Measurements from ENCODE around the gene PIEZO1.

Gene PIEZO1

GRCh38 chr16:88754109-88754911 lies 30.7 kb downstream of the PIEZO1 start:
- Histone ChIP-seq H3K9ac (ENCODE audit: low read length) (no peak overlapping the region), H3K36me3 (ENCODE audit: control insufficient read depth, insufficient read depth, low read length) (no peaks in the 10 kb centered on the region), H3K9me3 (ENCODE audit: control insufficient read depth, low read length) (no peaks in the 10 kb centered on the region), H3K4me1 (ENCODE audit: control insufficient read depth, insufficient read depth, low read length) (peaks cover 12% of the 10 kb centered on the region), H3K4me3 (ENCODE audit: low read length) (no peak overlapping the region), H3K27me3 (ENCODE audit: control insufficient read depth, insufficient read depth, low read length) (no peaks in the 10 kb centered on the region)

GRCh38 chr16:88753602-88754001 lies 31.4 kb downstream of the PIEZO1 start:
- H3K36me3 ChIP-seq (ENCODE audit: control insufficient read depth, insufficient read depth, low read length): no peaks in the 10 kb centered on the region

GRCh38 chr16:88753191-88753590 lies 31.8 kb downstream of the PIEZO1 start:
- Histone ChIP-seq H3K9ac (ENCODE audit: low read length) (no peak overlapping the region), H3K36me3 (ENCODE audit: control insufficient read depth, insufficient read depth, low read length) (no peaks in the 10 kb centered on the region), H3K4me1 (ENCODE audit: control insufficient read depth, insufficient read depth, low read length) (peaks cover 12% of the 10 kb centered on the region), H3K9me3 (ENCODE audit: control insufficient read depth, low read length) (no peaks in the 10 kb centered on the region), H3K27me3 (ENCODE audit: control insufficient read depth, insufficient read depth, low read length) (no peaks in the 10 kb centered on the region), H3K4me3 (ENCODE audit: low read length) (no peak overlapping the region)

More at GRCh38 chr16:88753602-88754001, 31.4 kb downstream of the PIEZO1 start:
- Histone ChIP-seq H3K9me3 (ENCODE audit: control insufficient read depth, low read length) (no peaks in the 10 kb centered on the region), H3K9ac (ENCODE audit: low read length) (no peak overlapping the region), H3K4me3 (ENCODE audit: low read length) (no peak overlapping the region), H3K27me3 (ENCODE audit: control insufficient read depth, insufficient read depth, low read length) (no peaks in the 10 kb centered on the region), H3K4me1 (ENCODE audit: control insufficient read depth, insufficient read depth, low read length) (peaks cover 12% of the 10 kb centered on the region)

GRCh38 chr16:88752386-88753002 lies 32.5 kb downstream of the PIEZO1 start:
- Histone ChIP-seq H3K9me3 (ENCODE audit: control insufficient read depth, low read length) (no peaks in the 10 kb centered on the region), H3K4me1 (ENCODE audit: control insufficient read depth, insufficient read depth, low read length) (peaks cover 12% of the 10 kb centered on the region), H3K9ac (ENCODE audit: low read length) (no peak overlapping the region), H3K36me3 (ENCODE audit: control insufficient read depth, insufficient read depth, low read length) (no peaks in the 10 kb centered on the region), H3K4me3 (ENCODE audit: low read length) (no peak overlapping the region), H3K27me3 (ENCODE audit: control insufficient read depth, insufficient read depth, low read length) (no peaks in the 10 kb centered on the region)

GRCh38 chr16:88750854-88751253 lies 34.2 kb downstream of the PIEZO1 start:
- H3K36me3 ChIP-seq (ENCODE audit: control insufficient read depth, insufficient read depth, low read length): no peaks in the 10 kb centered on the region
- H3K4me1 ChIP-seq (ENCODE audit: control insufficient read depth, insufficient read depth, low read length): peaks cover 12% of the 10 kb centered on the region
- H3K9ac ChIP-seq (ENCODE audit: low read length): no peak overlapping the region
- H3K9me3 ChIP-seq (ENCODE audit: control insufficient read depth, low read length): no peaks in the 10 kb centered on the region
- no peaks in the 10 kb centered on the region for H3K27me3 ChIP-seq (ENCODE audit: control insufficient read depth, insufficient read depth, low read length)
- H3K4me3 ChIP-seq (ENCODE audit: low read length): no peak overlapping the region

- H3K9me3 ChIP-seq (ENCODE audit: control insufficient read depth, low read length): no peaks in the 10 kb centered on the region
- H3K9ac ChIP-seq (ENCODE audit: low read length): no peak overlapping the region
- H3K36me3 ChIP-seq (ENCODE audit: control insufficient read depth, insufficient read depth, low read length): no peaks in the 10 kb centered on the region
- H3K27me3 ChIP-seq (ENCODE audit: control insufficient read depth, insufficient read depth, low read length): no peaks in the 10 kb centered on the region
- no peak overlapping the region for H3K4me3 ChIP-seq (ENCODE audit: low read length)
- no peaks in the 10 kb centered on the region for H3K4me1 ChIP-seq (ENCODE audit: control insufficient read depth, insufficient read depth, low read length)
These were observed 35.7 kb downstream of the PIEZO1 start for GRCh38 chr16:88749358-88749757.

- H3K36me3 ChIP-seq (ENCODE audit: control insufficient read depth, insufficient read depth, low read length): no peaks in the 10 kb centered on the region
- peaks cover 5% of the 10 kb centered on the region for H3K4me1 ChIP-seq (ENCODE audit: control insufficient read depth, insufficient read depth, low read length)
- no peaks in the 10 kb centered on the region for H3K27me3 ChIP-seq (ENCODE audit: control insufficient read depth, insufficient read depth, low read length)
- no peaks in the 10 kb centered on the region for H3K9me3 ChIP-seq (ENCODE audit: control insufficient read depth, low read length)
- no peak overlapping the region for H3K9ac ChIP-seq (ENCODE audit: low read length)
- H3K4me3 ChIP-seq (ENCODE audit: low read length): no peak overlapping the region
These were observed 36.7 kb downstream of the PIEZO1 start for GRCh38 chr16:88748364-88748763.

GRCh38 chr16:88747588-88748301 lies 37.3 kb downstream of the PIEZO1 start:
- H3K4me1 ChIP-seq (ENCODE audit: control insufficient read depth, insufficient read depth, low read length): peaks cover 5% of the 10 kb centered on the region
- no peaks in the 10 kb centered on the region for H3K27me3 ChIP-seq (ENCODE audit: control insufficient read depth, insufficient read depth, low read length)
- H3K4me3 ChIP-seq (ENCODE audit: low read length): no peak overlapping the region
- H3K36me3 ChIP-seq (ENCODE audit: control insufficient read depth, insufficient read depth, low read length): no peaks in the 10 kb centered on the region
- no peaks in the 10 kb centered on the region for H3K9me3 ChIP-seq (ENCODE audit: control insufficient read depth, low read length)
- H3K9ac ChIP-seq (ENCODE audit: low read length): no peak overlapping the region

GRCh38 chr16:88746506-88746905 lies 38.5 kb downstream of the PIEZO1 start:
- peaks cover 5% of the 10 kb centered on the region for H3K4me1 ChIP-seq (ENCODE audit: control insufficient read depth, insufficient read depth, low read length)

GRCh38 chr16:88744577-88745521 lies 40.2 kb downstream of the PIEZO1 start:
- Histone ChIP-seq H3K9ac (ENCODE audit: low read length) (no peak overlapping the region), H3K36me3 (ENCODE audit: control insufficient read depth, insufficient read depth, low read length) (no peaks in the 10 kb centered on the region), H3K4me3 (ENCODE audit: low read length) (no peak overlapping the region), H3K27me3 (ENCODE audit: control insufficient read depth, insufficient read depth, low read length) (no peaks in the 10 kb centered on the region), H3K4me1 (ENCODE audit: control insufficient read depth, insufficient read depth, low read length) (peaks cover 5% of the 10 kb centered on the region), H3K9me3 (ENCODE audit: control insufficient read depth, low read length) (no peaks in the 10 kb centered on the region)

More at GRCh38 chr16:88746506-88746905, 38.5 kb downstream of the PIEZO1 start:
- H3K9me3 ChIP-seq (ENCODE audit: control insufficient read depth, low read length): no peaks in the 10 kb centered on the region
- no peaks in the 10 kb centered on the region for H3K27me3 ChIP-seq (ENCODE audit: control insufficient read depth, insufficient read depth, low read length)
- no peaks in the 10 kb centered on the region for H3K36me3 ChIP-seq (ENCODE audit: control insufficient read depth, insufficient read depth, low read length)
- no peak overlapping the region for H3K9ac ChIP-seq (ENCODE audit: low read length)
- H3K4me3 ChIP-seq (ENCODE audit: low read length): no peak overlapping the region

- Histone ChIP-seq H3K27me3 (ENCODE audit: control insufficient read depth, insufficient read depth, low read length) (no peaks in the 10 kb centered on the region), H3K4me1 (ENCODE audit: control insufficient read depth, insufficient read depth, low read length) (peaks cover 5% of the 10 kb centered on the region), H3K9me3 (ENCODE audit: control insufficient read depth, low read length) (no peaks in the 10 kb centered on the region), H3K36me3 (ENCODE audit: control insufficient read depth, insufficient read depth, low read length) (no peaks in the 10 kb centered on the region), H3K4me3 (ENCODE audit: low read length) (no peak overlapping the region), H3K9ac (ENCODE audit: low read length) (no peak overlapping the region)
These were observed 41.1 kb downstream of the PIEZO1 start for GRCh38 chr16:88743693-88744576.

Measured in mucosa of stomach (tissue), 1 donor.